A549 treated with Hydrocortisone at 1 μM for 4 hours (cell line): Measurements from ENCODE around the gene NHLH2. TPM values are rescaled to one million over a fixed set of nuclear protein-coding genes. Genes with fewer than 3 reads are reported as not detected.

Experiments used
- total RNA-seq: library from RNA; stranded (reverse); fragments of 200-300 nt; extraction: Qiagen RNA extraction; gene quantifications from 5 replicates; pipeline ENCODE4 v1.2.3, GENCODE V29; 2022

NHLH2 gene
- total RNA-seq, result not detected in 5 replicates

DNA sequence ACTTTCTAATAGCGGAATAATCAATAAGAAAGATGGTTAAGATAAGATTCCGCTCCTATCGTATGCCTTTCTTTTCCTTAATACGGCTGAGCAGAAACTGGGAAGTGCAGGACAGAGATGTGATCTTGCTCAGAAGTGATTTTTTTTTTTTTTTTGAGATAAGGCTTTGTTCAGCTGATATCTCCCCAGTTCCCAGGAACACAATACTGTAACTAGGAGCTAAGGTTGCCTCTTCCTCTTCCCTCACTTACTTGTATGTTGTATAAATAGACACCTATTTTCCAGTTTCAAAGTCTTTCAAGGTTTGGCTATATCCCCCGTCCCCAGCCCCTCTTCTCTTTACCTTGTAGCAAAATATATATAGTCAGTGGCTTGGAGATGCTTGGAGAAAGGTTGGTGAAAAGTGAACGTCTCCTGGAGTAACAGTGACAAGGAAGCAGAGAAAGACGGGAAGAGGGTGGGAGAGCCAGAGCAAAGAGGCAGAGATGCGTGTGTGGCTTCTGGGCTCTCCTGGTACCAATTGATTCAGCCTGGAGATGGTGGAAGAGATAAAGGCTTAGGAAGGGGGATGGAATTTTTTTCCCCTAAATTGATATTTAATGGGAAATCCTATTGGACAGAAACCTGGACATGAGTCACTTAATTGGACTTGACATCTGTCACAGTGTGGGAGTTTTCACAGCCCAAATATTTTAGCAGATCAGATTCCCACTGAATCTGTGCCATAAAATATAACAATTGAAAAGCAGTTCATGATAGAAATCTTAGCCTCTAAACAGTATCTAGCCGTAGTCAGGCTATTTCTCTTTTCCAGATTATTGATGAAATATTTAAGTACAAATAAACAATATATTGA lies at the start of gene NHLH2:
Gene NHLH2 (minus strand): TSS at position 522 of the 856 bp plus-strand sequence. CDS start 2,754 bp downstream, outside the sequence.

Other genes starting within 250 kb of the NHLH2 start
- 15.9 to 23.6 TPM (median 20.4 TPM) in 5 replicates for gene VANGL1, start 199.2 kb downstream of the NHLH2 start, total RNA-seq
- not detected in 5 replicates for gene CASQ2, start 72.4 kb downstream of the NHLH2 start, total RNA-seq
- gene SLC22A15, start 135.4 kb upstream of the NHLH2 start, total RNA-seq, result 0.57 to 1.0 TPM (median 0.71 TPM) in 5 replicates